ENCODE results near the gene SULT2A1. TPM values are rescaled to one million over a fixed set of nuclear protein-coding genes. Genes with fewer than 3 reads are reported as not detected.

The SULT2A1 gene
- polyA plus RNA-seq, 6 donors from 2014 or later, result not detected

DNA sequence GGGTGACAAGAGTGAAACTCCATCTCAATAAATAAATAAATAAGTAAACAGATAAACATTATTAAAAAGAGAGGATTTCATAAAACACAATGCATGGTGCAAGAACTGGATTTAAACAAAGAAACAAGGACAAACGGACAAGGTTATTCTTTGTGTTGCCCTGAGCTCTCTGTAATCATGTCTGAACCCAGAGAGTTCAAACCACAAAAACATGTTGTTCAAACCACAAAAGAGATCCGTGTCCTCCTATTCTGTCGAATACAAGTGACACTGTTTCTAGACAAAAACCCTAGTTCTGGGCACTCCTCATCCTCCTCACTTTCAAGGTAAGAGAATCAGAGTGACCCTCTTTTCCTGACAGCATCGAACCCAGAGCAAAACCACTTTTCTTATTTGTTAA, 31.7 kb downstream of the SULT2A1 start:
- Mint-ChIP-seq H3K27ac (no peak overlapping the region), H3K27me3 (peaks cover 19 to 61% (median 34%) of the 10 kb centered on the region in 3 donors), H3K4me1 (peaks cover 0 to 1% (median 0%) of the 10 kb centered on the region in 3 donors), H3K4me3 (no peak overlapping the region), H3K9me3 (peaks cover 0 to 3% (median 0%) of the 10 kb centered on the region in 7 donors), H3K36me3 (peaks cover 0 to 9% of the 10 kb centered on the region in 2 donors)
- no peak for DNase-seq
- no peak for ATAC-seq (ENCODE audit: low read depth in 2 of 2)

GRCh38 chr19:47853003-47853402, 33.1 kb downstream of the SULT2A1 start:
- Mint-ChIP-seq H3K4me1 (peaks cover 0 to 9% (median 0%) of the 10 kb centered on the region in 3 donors), H3K9me3 (peaks cover 0 to 3% (median 0%) of the 10 kb centered on the region in 7 donors), H3K27ac (no peak overlapping the region), H3K27me3 (peaks cover 21 to 67% (median 42%) of the 10 kb centered on the region in 3 donors), H3K4me3 (peak overlapping the region in 1 of 8 donors; percentile 56), H3K36me3 (peaks cover 0 to 16% of the 10 kb centered on the region in 2 donors)
- ATAC-seq (ENCODE audit: low read depth in 2 of 2) (no peak), DNase-seq (no peak)

GRCh38 chr19:47848823-47849473, 37.2 kb downstream of the SULT2A1 start:
- ATAC-seq (ENCODE audit: low read depth in 2 of 2), result no peak
- H3K27me3 Mint-ChIP-seq, result peaks cover 30 to 67% (median 60%) of the 10 kb centered on the region in 3 donors
- H3K9me3 Mint-ChIP-seq, result peaks cover 0 to 3% (median 0%) of the 10 kb centered on the region in 7 donors
- H3K4me3 Mint-ChIP-seq, result no peak overlapping the region
- no peak overlapping the region for H3K27ac Mint-ChIP-seq
- DNase-seq, result no peak
- H3K36me3 Mint-ChIP-seq, result peaks cover 0 to 20% of the 10 kb centered on the region in 2 donors
- H3K4me1 Mint-ChIP-seq, result peaks cover 0 to 9% (median 0%) of the 10 kb centered on the region in 3 donors

GRCh38 chr19:47848425-47848822, 37.7 kb downstream of the SULT2A1 start:
- no peak for DNase-seq
- no peak for ATAC-seq (ENCODE audit: low read depth in 2 of 2)
- H3K27me3 Mint-ChIP-seq, result peaks cover 33 to 65% (median 60%) of the 10 kb centered on the region in 3 donors
- H3K4me3 Mint-ChIP-seq, result no peak overlapping the region
- H3K36me3 Mint-ChIP-seq, result peaks cover 0 to 24% of the 10 kb centered on the region in 2 donors
- H3K9me3 Mint-ChIP-seq, result peaks cover 0 to 3% (median 0%) of the 10 kb centered on the region in 7 donors
- no peak overlapping the region for H3K27ac Mint-ChIP-seq
- H3K4me1 Mint-ChIP-seq, result peaks cover 0 to 9% (median 0%) of the 10 kb centered on the region in 3 donors

DNA sequence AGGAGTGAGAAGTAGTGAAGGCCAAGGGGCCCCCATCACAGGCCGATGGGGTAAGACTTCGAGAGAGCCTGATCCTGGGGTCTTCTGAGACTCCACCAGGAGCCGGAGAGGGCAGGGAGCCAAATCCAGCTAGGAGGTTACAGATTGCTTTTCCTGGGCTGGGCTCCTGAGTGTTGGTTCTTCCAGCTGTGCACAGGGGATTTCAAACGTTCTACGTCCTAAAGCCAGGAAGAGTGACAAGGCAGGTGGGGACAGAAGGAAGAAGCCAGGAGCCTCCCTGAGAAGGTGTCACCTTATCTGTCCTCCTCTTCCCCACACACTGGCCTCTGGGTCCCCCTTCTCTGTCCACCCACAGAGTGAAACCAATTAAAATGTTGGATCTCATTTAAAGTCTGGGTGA, 43.2 kb downstream of the SULT2A1 start:
- Mint-ChIP-seq H3K9me3 (peaks cover 0 to 1% (median 0%) of the 10 kb centered on the region in 7 donors), H3K27me3 (peaks cover 15 to 46% (median 34%) of the 10 kb centered on the region in 3 donors), H3K4me3 (no peak overlapping the region), H3K36me3 (peaks cover 0 to 8% of the 10 kb centered on the region in 2 donors), H3K27ac (no peak overlapping the region), H3K4me1 (no peaks in the 10 kb centered on the region)
- DNase-seq (no peak), ATAC-seq (ENCODE audit: low read depth in 2 of 2) (no peak)

GRCh38 chr19:47839913-47840312, 46.2 kb downstream of the SULT2A1 start:
- no peaks in the 10 kb centered on the region for H3K4me1 Mint-ChIP-seq
- no peak overlapping the region for H3K4me3 Mint-ChIP-seq
- DNase-seq (no peak), ATAC-seq (ENCODE audit: low read depth in 2 of 2) (no peak)
- peaks cover 0 to 1% (median 0%) of the 10 kb centered on the region in 7 donors for H3K9me3 Mint-ChIP-seq
- peaks cover 5 to 32% (median 21%) of the 10 kb centered on the region in 3 donors for H3K27me3 Mint-ChIP-seq
- H3K36me3 Mint-ChIP-seq, result peaks cover 0 to 8% of the 10 kb centered on the region in 2 donors
- H3K27ac Mint-ChIP-seq, result no peak overlapping the region

GRCh38 chr19:47839411-47839810, 46.7 kb downstream of the SULT2A1 start:
- ATAC-seq (ENCODE audit: low read depth in 2 of 2) (no peak), DNase-seq (no peak)
- no peak overlapping the region for H3K27ac Mint-ChIP-seq
- no peak overlapping the region for H3K4me3 Mint-ChIP-seq
- H3K9me3 Mint-ChIP-seq, result peaks cover 0 to 1% (median 0%) of the 10 kb centered on the region in 7 donors
- H3K27me3 Mint-ChIP-seq, result peaks cover 5 to 34% (median 22%) of the 10 kb centered on the region in 3 donors
- peaks cover 0 to 8% of the 10 kb centered on the region in 2 donors for H3K36me3 Mint-ChIP-seq
- H3K4me1 Mint-ChIP-seq, result no peaks in the 10 kb centered on the region

GRCh38 chr19:47836038-47836437, 50.1 kb downstream of the SULT2A1 start:
- Mint-ChIP-seq H3K4me1 (no peaks in the 10 kb centered on the region), H3K27me3 (peaks cover 0 to 11% (median 11%) of the 10 kb centered on the region in 3 donors), H3K9me3 (no peaks in the 10 kb centered on the region), H3K4me3 (no peak overlapping the region), H3K27ac (no peak overlapping the region), H3K36me3 (no peaks in the 10 kb centered on the region)
- DNase-seq (no peak), ATAC-seq (ENCODE audit: low read depth in 2 of 2) (no peak)

DNA sequence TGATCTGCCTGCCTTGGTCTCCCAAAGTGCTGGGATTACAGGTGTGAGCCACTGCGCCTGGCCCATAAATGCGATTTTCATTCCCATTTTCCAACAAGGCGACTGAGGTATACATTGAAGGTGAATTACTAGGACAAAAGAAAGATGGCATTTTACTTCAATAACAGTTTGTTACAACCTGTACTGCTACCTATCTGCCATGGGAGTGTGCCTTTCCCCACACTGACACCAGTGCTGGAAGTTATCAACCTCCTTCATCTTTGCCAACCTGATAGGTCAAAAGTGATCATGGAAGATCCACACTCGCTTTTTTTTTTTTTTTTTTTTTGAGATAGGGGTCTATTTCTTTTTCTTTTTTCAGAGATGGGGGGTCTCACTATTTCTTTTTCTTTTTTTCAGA, 53.4 kb downstream of the SULT2A1 start:
- Mint-ChIP-seq H3K27me3 (peaks cover 8 to 18% (median 11%) of the 10 kb centered on the region in 3 donors), H3K4me1 (peaks cover 0 to 5% (median 0%) of the 10 kb centered on the region in 3 donors), H3K9me3 (no peaks in the 10 kb centered on the region), H3K4me3 (no peak overlapping the region), H3K36me3 (no peaks in the 10 kb centered on the region), H3K27ac (no peak overlapping the region)
- ATAC-seq (ENCODE audit: low read depth in 2 of 2) (no peak), DNase-seq (no peak)

DNA sequence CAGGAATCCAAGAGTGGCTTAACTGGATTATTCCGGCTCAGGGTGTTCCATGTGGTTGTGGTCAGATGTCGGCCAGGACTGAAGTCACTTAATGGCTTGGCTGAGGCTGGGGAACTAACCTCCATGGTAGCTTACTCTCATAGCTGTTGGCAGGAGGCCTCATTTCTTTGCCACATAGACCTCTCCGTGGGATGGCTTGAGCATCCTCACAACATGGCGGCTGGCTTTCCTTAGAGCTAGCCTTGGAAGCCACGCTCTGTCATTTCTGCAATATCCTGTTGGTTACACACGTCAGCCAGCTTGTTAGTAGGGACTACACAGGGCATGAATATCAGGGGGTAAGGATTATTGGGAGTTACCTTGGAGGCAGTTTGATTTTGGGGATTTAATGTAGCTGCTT, 59.3 kb downstream of the SULT2A1 start:
- Mint-ChIP-seq H3K4me1 (peaks cover 0 to 5% (median 0%) of the 10 kb centered on the region in 3 donors), H3K4me3 (no peak overlapping the region), H3K9me3 (peaks cover 0 to 9% (median 4%) of the 10 kb centered on the region in 7 donors), H3K27ac (no peak overlapping the region), H3K36me3 (no peaks in the 10 kb centered on the region), H3K27me3 (peaks cover 19 to 32% (median 21%) of the 10 kb centered on the region in 3 donors)
- ATAC-seq (ENCODE audit: low read depth in 2 of 2) (no peak), DNase-seq (no peak)

GRCh38 chr19:47824396-47824795, 61.7 kb downstream of the SULT2A1 start:
- no peak for DNase-seq
- no peak for ATAC-seq (ENCODE audit: low read depth in 2 of 2)
- Mint-ChIP-seq H3K27me3 (peaks cover 33 to 56% (median 40%) of the 10 kb centered on the region in 3 donors), H3K4me3 (no peak overlapping the region), H3K27ac (no peak overlapping the region), H3K9me3 (peaks cover 0 to 9% (median 4%) of the 10 kb centered on the region in 7 donors), H3K4me1 (peaks cover 7 to 13% (median 11%) of the 10 kb centered on the region in 3 donors), H3K36me3 (no peaks in the 10 kb centered on the region)

GRCh38 chr19:47821460-47822020, 64.6 kb downstream of the SULT2A1 start, which contains the start of gene CRX:
TSS of gene CRX (plus strand) at chr19:47821937. CDS start at chr19:47834444, 12,507 bp downstream.
- DNase-seq, result no peak
- Mint-ChIP-seq H3K27ac (peak within 1 kb of the TSS in 2 of 6 donors; percentile 52 to 92), H3K27me3 (peaks cover 33 to 57% (median 53%) of the 10 kb centered on the region in 3 donors), H3K36me3 (no peaks in the 10 kb centered on the region), H3K4me1 (peaks cover 7 to 13% (median 8%) of the 10 kb centered on the region in 3 donors), H3K4me3 (peak within 1 kb of the TSS in 2 of 8 donors; percentile 71 to 76), H3K9me3 (peaks cover 0 to 9% (median 0%) of the 10 kb centered on the region in 7 donors)
- no peak for ATAC-seq (ENCODE audit: low read depth in 2 of 2)
